Endothelial cell of umbilical vein (primary cell): ENCODE data around the gene ETFBKMT. TPM values are rescaled to one million over a fixed set of nuclear protein-coding genes. Genes with fewer than 3 reads are reported as not detected.

ENCODE experiments used
- BruUV-seq: library from RNA; stranded (reverse); fragments of 400-500 nt; replicated peaks from 2 replicates; lab custom pipeline; 2021; lab: Mats Ljungman, UMichigan
- CTCF ChIA-PET: fragments of 300-600, 350-600 bp; sonication (Branson Sonifier 250); formaldehyde crosslinking; loops from one replicate; lab custom pipeline; 2021; ENCODE audit warnings: antibody characterized with exemption, inconsistent platforms; lab: Charles Lee
- POLR2A ChIA-PET: fragments of 300-600, 350-600 bp; sonication (Branson Sonifier 250); formaldehyde crosslinking; loops from one replicate; lab custom pipeline; 2021; ENCODE audit warnings: antibody characterized with exemption, inconsistent platforms; lab: Charles Lee
- DNase-seq: peaks from one replicate; pipeline ENCODE4 v3.0.0-alpha.2; 2011; ENCODE audit warnings: low read depth, low spot score
- FAIRE-seq: peaks from 2 replicates; lab custom pipeline; 2011; peaks lifted over from hg19 to GRCh38; lab: Jason Lieb, UNC
- H2AFZ ChIP-seq: 2 replicates; pipeline ENCODE4 v1.6.0; 2012; ENCODE audit warnings: low read depth, low read length, control low read depth, inconsistent platforms
- H3K27ac ChIP-seq: 2 replicates; pipeline ENCODE4 v1.5.1; 2011; ENCODE audit warnings: low read depth, mild to moderate bottlenecking, control low read depth, low read length, moderate library complexity; ENCODE audit not compliant: insufficient read depth
- H3K27me3 ChIP-seq, 2 experiments: 2 replicates each; pipeline versions ENCODE4 v1.6.0 to v1.6.1; 2011; ENCODE audit warnings: low read length in 2 of 2, mixed read lengths in 1 of 2; ENCODE audit not compliant: control insufficient read depth in 2 of 2, insufficient read depth in 2 of 2
- H3K36me3 ChIP-seq, 2 experiments: 2 replicates in 1 of 2; 3 replicates in 1 of 2; pipeline ENCODE4 v1.5.1; 2011; ENCODE audit warnings: low read length in 2 of 2, mild to moderate bottlenecking in 1 of 2, moderate library complexity in 1 of 2; ENCODE audit not compliant: control insufficient read depth in 2 of 2, insufficient read depth in 2 of 2; ENCODE audit errors: extremely low read depth in 1 of 2
- H3K4me1 ChIP-seq: 3 replicates; pipeline ENCODE4 v1.5.1; 2011; ENCODE audit warnings: mild to moderate bottlenecking, low read length; ENCODE audit not compliant: control insufficient read depth, insufficient read depth; ENCODE audit errors: extremely low read depth
- H3K4me2 ChIP-seq: 2 replicates; pipeline ENCODE4 v1.6.1; 2011; ENCODE audit warnings: low read length, control low read depth, mixed read lengths; ENCODE audit not compliant: insufficient read depth
- H3K4me3 ChIP-seq, 3 experiments: fragments of 200-600 bp in 1 of 3; sonication (generic), shearing (Covaris generic) in 1 of 3; replicated peaks in 1 of 3; 2 replicates each; pipeline ENCODE4 v1.5.1; 2011 to 2016; ENCODE audit warnings: control low read depth in 3 of 3, low read length in 3 of 3, mild to moderate bottlenecking in 2 of 3, inconsistent platforms in 1 of 3, low read depth in 1 of 3, moderate library complexity in 1 of 3; ENCODE audit not compliant: insufficient read depth in 1 of 3
- H3K79me2 ChIP-seq: 2 replicates; pipeline ENCODE4 v1.6.0; 2012; ENCODE audit warnings: low read length, inconsistent platforms; ENCODE audit not compliant: control insufficient read depth, insufficient read depth
- H3K9ac ChIP-seq: replicated peaks from 2 replicates; pipeline ENCODE3; 2011; ENCODE audit warnings: low read length, control low read depth; ENCODE audit not compliant: insufficient read depth; ENCODE audit errors: extremely low read depth
- H3K9me1 ChIP-seq: replicated peaks from 3 replicates; pipeline ENCODE4 v1.6.0; 2011; ENCODE audit warnings: mild to moderate bottlenecking, low read length; ENCODE audit not compliant: control insufficient read depth, insufficient read depth; ENCODE audit errors: extremely low read depth
- H3K9me3 ChIP-seq: replicated peaks from 2 replicates; pipeline ENCODE4 v1.5.1; 2012; ENCODE audit warnings: low read length, inconsistent platforms; ENCODE audit not compliant: control insufficient read depth, insufficient read depth
- H4K20me1 ChIP-seq: replicated peaks from 2 replicates; pipeline ENCODE3; 2011; ENCODE audit warnings: mild to moderate bottlenecking, low read length; ENCODE audit not compliant: control insufficient read depth, insufficient read depth; ENCODE audit errors: extremely low read depth
- EZH2 ChIP-seq: IDR thresholded peaks from 2 replicates; pipeline ENCODE4 v1.6.1; 2012; ENCODE audit warnings: borderline replicate concordance, low read depth, mild to moderate bottlenecking, moderate library complexity, low read length, inconsistent platforms; ENCODE audit not compliant: severe bottlenecking
- FOS ChIP-seq: IDR thresholded peaks from 2 replicates; pipeline ENCODE4 v1.6.1; 2011; ENCODE audit warnings: mild to moderate bottlenecking, low read length, moderate library complexity, borderline replicate concordance; ENCODE audit not compliant: insufficient read depth
- GATA2 ChIP-seq: IDR thresholded peaks from 2 replicates; pipeline ENCODE4 v1.7.0; 2011; ENCODE audit warnings: low read depth, mild to moderate bottlenecking, moderate library complexity, mixed read lengths, low read length; ENCODE audit not compliant: insufficient read length, insufficient read depth
- JUN ChIP-seq: IDR thresholded peaks from 2 replicates; pipeline ENCODE4 v1.6.1; 2011; ENCODE audit warnings: borderline replicate concordance, low read depth; ENCODE audit not compliant: insufficient read length, insufficient read depth
- MYC ChIP-seq: IDR thresholded peaks from one replicate; pipeline ENCODE4 v1.6.1; 2011; ENCODE audit warnings: mild to moderate bottlenecking, low read depth, low read length
- POLR2A ChIP-seq: IDR thresholded peaks from 2 replicates; pipeline ENCODE4 v1.6.1; 2012; ENCODE audit warnings: low read depth, mild to moderate bottlenecking, control low read depth, low read length
- POLR2AphosphoS5 ChIP-seq: IDR thresholded peaks from 2 replicates; pipeline ENCODE4 v1.6.1; 2012; ENCODE audit warnings: low read depth, mild to moderate bottlenecking, control low read depth, low read length, moderate library complexity; ENCODE audit not compliant: insufficient read depth
- dilution Hi-C: fragments of 300-500 bp; cut with MboI; formaldehyde crosslinking; loops from one replicate; pipeline ENCODE4 v1.15.0; 2019; ENCODE audit warnings: low sequenced_read_pairs; ENCODE audit not compliant: extremely low pct_ligation_motif_present
- intact Hi-C: fragments of 100-400 bp; cut with micrococcal nuclease; formaldehyde crosslinking; loops from one replicate; pipeline ENCODE4 v1.10.0; 2022
- polyA plus RNA-seq, 4 experiments: library from polyadenylated mRNA; depleted of rRNA in 3 of 4; stranded (reverse) in 3 of 4; unstranded in 1 of 4; fragments of >200 nt; gene quantifications; 2 replicates each; pipeline versions ENCODE4 v1.2.1 to v1.2.3, GENCODE V29; 2011 to 2012; ENCODE audit warnings: missing spikeins in 1 of 4
- total RNA-seq: library from RNA; stranded (reverse); gene quantifications from 2 replicates; pipeline ENCODE4 v1.2.3, GENCODE V29; 2021
- TF ChIP-seq, protein P1 (sequence below), 2 donors: IDR thresholded peaks; 1 replicate in 1 of 2; 2 replicates in 1 of 2; pipeline ENCODE4 v1.5.1; 2011; ENCODE audit warnings: low read length in 2 of 2, mild to moderate bottlenecking in 2 of 2, moderate library complexity in 2 of 2, control low read depth in 1 of 2, inconsistent platforms in 1 of 2, low read depth in 1 of 2; ENCODE audit not compliant: insufficient read depth in 1 of 2; ENCODE audit errors: extremely low read depth in 1 of 2
- TF ChIP-seq, protein P2 (sequence below): IDR thresholded peaks from 2 replicates; pipeline ENCODE4 v1.6.1; 2011; ENCODE audit not compliant: insufficient read depth, insufficient read length

The ETFBKMT gene
- total and polyA plus RNA-seq, 2 donors (not counting 3 experiments of a cell fraction or from before 2014, with no cell fraction given), result 1.4 to 3.1 TPM

DNA sequence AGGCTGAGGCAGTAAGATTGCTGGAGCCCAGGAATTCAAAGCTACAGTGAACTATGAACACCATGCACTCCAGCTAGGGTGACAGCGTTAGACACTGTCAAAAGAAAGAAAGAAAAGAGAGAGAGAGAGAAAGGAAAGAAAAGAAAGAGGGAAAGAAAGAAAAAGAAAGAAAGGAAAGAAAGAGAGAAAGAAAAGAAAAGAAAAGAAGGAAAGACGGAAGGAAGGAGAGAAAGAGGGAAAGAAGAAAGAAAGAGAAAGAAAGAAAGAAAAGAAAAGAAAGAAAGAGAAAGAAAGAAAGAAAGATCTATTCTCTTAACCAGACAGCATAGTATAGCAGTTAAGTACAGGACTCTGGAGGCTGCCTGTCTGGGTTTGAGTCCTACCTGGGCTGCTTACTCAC lies 46.7 kb upstream of the ETFBKMT start:
- TF ChIP-seq POLR2A (no peak), EZH2 (no peak), GATA2 (no peak), POLR2AphosphoS5 (no peak), MYC (no peak), JUN (no peak), FOS (no peak)
- TF ChIP-seq, protein P1, sequence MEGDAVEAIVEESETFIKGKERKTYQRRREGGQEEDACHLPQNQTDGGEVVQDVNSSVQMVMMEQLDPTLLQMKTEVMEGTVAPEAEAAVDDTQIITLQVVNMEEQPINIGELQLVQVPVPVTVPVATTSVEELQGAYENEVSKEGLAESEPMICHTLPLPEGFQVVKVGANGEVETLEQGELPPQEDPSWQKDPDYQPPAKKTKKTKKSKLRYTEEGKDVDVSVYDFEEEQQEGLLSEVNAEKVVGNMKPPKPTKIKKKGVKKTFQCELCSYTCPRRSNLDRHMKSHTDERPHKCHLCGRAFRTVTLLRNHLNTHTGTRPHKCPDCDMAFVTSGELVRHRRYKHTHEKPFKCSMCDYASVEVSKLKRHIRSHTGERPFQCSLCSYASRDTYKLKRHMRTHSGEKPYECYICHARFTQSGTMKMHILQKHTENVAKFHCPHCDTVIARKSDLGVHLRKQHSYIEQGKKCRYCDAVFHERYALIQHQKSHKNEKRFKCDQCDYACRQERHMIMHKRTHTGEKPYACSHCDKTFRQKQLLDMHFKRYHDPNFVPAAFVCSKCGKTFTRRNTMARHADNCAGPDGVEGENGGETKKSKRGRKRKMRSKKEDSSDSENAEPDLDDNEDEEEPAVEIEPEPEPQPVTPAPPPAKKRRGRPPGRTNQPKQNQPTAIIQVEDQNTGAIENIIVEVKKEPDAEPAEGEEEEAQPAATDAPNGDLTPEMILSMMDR (IDR thresholded peaks at IDR 0.05; ENCODE audit: extremely low read depth in 1 of 2, insufficient read depth in 1 of 2, low read depth in 1 of 2, low read length in 2 of 2), result no peak
- TF ChIP-seq, protein P2, sequence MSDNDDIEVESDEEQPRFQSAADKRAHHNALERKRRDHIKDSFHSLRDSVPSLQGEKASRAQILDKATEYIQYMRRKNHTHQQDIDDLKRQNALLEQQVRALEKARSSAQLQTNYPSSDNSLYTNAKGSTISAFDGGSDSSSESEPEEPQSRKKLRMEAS, result no peak
- no peaks in the 10 kb centered on the region for H3K79me2 ChIP-seq
- no peaks in the 10 kb centered on the region for H3K36me3 ChIP-seq
- dilution Hi-C loops, result no loop called here
- no peaks in the 10 kb centered on the region for H4K20me1 ChIP-seq
- no peak overlapping the region for H3K4me2 ChIP-seq
- no peak overlapping the region for H3K27ac ChIP-seq
- intact Hi-C loops, result no loop called here
- FAIRE-seq (no peak), DNase-seq (no peak)
- ChIA-PET POLR2A (no interaction called here), CTCF (no interaction called here)
- H3K9me3 ChIP-seq, result no peaks in the 10 kb centered on the region
- no TSS peak for BruUV-seq
- H3K27me3 ChIP-seq, result no peaks in the 10 kb centered on the region
- no peaks in the 10 kb centered on the region for H3K9me1 ChIP-seq
- no peak overlapping the region for H3K4me3 ChIP-seq
- no peak overlapping the region for H3K9ac ChIP-seq
- no peak overlapping the region for H2AFZ ChIP-seq
- no peaks in the 10 kb centered on the region for H3K4me1 ChIP-seq
